ENCODE data around the gene ICA1. TPM values are rescaled to one million over a fixed set of nuclear protein-coding genes. Genes with fewer than 3 reads are reported as not detected.
"Not testable (repeated sequence)": the region's sequence is repeated elsewhere in the genome, so short reads cannot be mapped to it uniquely, and the experiment has no call there.

Gene ICA1
- total RNA-seq, 1 experiment from 2014 or later, result 66.4 TPM

DNA sequence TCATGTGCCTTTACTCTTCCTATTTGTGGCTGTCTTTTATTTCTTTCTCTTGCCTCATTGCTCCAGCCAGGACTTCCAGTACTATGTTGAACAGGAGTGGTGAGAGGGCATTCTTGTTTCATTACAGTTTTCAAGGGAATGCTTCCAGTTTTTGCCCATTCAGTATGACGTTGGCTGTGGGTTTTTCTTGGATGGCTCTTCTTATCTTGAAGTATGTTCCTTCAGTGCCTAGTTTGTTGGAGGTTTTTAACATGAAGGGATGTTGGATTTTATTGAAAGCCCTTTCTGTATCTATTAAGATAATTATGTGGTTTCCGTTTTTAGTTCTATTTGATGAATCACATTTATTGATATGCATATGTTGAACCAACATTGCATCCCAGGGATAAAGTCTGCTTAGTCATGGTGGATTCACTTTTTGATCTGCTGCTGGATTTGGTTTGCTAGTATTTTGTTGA is 196.6 kb downstream of the ICA1 start:
- no peaks in the 10 kb centered on the region for H3K36me3 Mint-ChIP-seq (ENCODE audit: insufficient read depth, unreplicated experiment)
- DNase-seq, result no peak
- no peaks in the 10 kb centered on the region for H3K4me1 Mint-ChIP-seq (ENCODE audit: low read depth, unreplicated experiment)
- no peaks in the 10 kb centered on the region for H3K9me3 Mint-ChIP-seq (ENCODE audit: low read depth, unreplicated experiment)
- CTCF ChIA-PET, result no interaction called here
- no peak overlapping the region for H3K27ac Mint-ChIP-seq (ENCODE audit: unreplicated experiment)
- intact Hi-C loops (cut with micrococcal nuclease; ENCODE audit: unreplicated experiment), result no loop called here
- no peaks in the 10 kb centered on the region for H3K27me3 Mint-ChIP-seq (ENCODE audit: unreplicated experiment)
- no peak for TF ChIP-seq CTCF (IDR thresholded peaks at IDR 0.05; ENCODE audit: unreplicated experiment)
- no TSS peak for BruUV-seq (replicated peaks)
- no peak overlapping the region for H3K4me3 Mint-ChIP-seq (ENCODE audit: low read depth, unreplicated experiment)

DNA sequence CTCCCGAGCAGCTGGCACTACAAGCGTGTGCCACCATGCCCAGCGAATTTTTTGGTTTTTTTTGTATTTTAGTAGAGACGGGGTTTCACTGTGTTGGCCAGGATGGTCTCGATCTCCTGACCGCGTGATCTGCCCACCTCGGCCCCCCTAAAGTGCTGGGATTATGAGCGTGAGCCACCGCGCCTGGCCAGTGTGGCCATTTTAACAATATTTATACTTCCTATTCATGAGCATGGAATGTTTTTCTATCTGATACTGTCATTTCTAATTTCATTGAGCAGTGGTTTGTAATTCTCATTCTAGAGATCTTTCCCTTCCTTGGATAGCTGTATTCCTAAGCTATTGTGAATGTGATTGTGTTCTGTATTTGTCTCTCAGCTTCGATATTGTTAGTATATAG is 197.1 kb downstream of the ICA1 start:
- no peaks in the 10 kb centered on the region for H3K9me3 Mint-ChIP-seq (ENCODE audit: low read depth, unreplicated experiment)
- no peak overlapping the region for H3K4me3 Mint-ChIP-seq (ENCODE audit: low read depth, unreplicated experiment)
- intact Hi-C loops (cut with micrococcal nuclease; ENCODE audit: unreplicated experiment), result no loop called here
- H3K36me3 Mint-ChIP-seq (ENCODE audit: insufficient read depth, unreplicated experiment), result no peaks in the 10 kb centered on the region
- no peak overlapping the region for H3K27ac Mint-ChIP-seq (ENCODE audit: unreplicated experiment)
- DNase-seq, result no peak
- CTCF ChIA-PET, result no interaction called here
- no peak for TF ChIP-seq CTCF (IDR thresholded peaks at IDR 0.05; ENCODE audit: unreplicated experiment)
- H3K4me1 Mint-ChIP-seq (ENCODE audit: low read depth, unreplicated experiment), result no peaks in the 10 kb centered on the region
- no TSS peak for BruUV-seq (replicated peaks)
- no peaks in the 10 kb centered on the region for H3K27me3 Mint-ChIP-seq (ENCODE audit: unreplicated experiment)

DNA sequence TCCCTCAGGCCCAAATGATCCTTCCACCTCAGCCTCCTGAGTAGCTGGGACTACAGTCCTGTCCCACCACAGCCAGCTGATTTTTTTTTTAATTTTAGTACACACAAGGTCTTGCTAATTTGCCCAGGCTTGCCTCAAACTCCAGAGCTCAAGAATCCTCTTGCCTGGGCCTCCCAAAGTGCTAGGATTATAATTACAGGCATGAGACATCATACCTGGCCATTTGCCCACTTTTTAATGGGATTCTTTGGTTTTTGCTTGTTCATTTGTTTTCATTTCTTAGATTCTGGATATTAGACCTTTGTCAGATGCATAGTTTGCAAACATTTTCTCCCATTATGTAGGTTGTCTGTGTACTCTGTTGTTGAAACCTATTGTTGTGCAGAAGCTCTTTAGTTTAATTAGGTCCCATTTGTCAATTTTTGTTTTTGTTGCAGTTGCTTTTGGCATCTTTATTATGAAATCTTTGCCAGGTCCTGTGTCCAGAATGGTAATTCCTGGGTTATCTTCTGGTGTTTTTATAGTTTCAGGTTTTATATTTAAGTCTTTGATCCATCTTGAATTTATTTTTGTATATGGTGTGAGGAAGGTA is 198.2 kb downstream of the ICA1 start:
- intact Hi-C loops (cut with micrococcal nuclease; ENCODE audit: unreplicated experiment), result no loop called here
- Mint-ChIP-seq H3K4me3 (ENCODE audit: low read depth, unreplicated experiment) (no peak overlapping the region), H3K27me3 (ENCODE audit: unreplicated experiment) (no peaks in the 10 kb centered on the region), H3K9me3 (ENCODE audit: low read depth, unreplicated experiment) (no peaks in the 10 kb centered on the region), H3K27ac (ENCODE audit: unreplicated experiment) (no peak overlapping the region), H3K36me3 (ENCODE audit: insufficient read depth, unreplicated experiment) (no peaks in the 10 kb centered on the region), H3K4me1 (ENCODE audit: low read depth, unreplicated experiment) (no peaks in the 10 kb centered on the region)
- no peak for TF ChIP-seq CTCF (IDR thresholded peaks at IDR 0.05; ENCODE audit: unreplicated experiment)
- BruUV-seq (replicated peaks), result no TSS peak
- DNase-seq, result no peak
- CTCF ChIA-PET, result interaction anchor here (0.7 kb wide), 1 partner anchor 23 kb away, joined by 13 read pairs; no protein-coding TSS in a partner anchor

DNA sequence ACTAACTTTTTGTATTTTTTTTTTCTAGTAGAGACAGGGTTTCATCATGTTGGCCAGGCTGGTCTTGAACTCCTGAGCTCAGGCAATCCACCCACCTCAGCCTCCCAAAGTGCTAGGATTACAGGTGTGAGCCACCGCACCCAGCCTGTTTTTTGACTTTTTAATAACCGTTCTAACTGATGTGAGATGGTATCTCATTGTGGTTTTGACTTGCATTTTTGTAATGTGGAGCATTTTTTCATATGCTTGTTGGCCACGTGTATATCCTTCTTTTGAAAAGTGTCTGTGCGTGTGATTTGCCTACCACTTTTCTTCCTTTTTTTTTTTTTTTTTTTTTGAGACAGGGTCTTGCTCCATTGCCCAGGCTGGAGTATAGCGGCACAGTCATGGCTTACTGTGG is 198.7 kb downstream of the ICA1 start:
- H3K9me3 Mint-ChIP-seq (ENCODE audit: low read depth, unreplicated experiment); H3K27me3 Mint-ChIP-seq (ENCODE audit: unreplicated experiment); H3K4me3 Mint-ChIP-seq (ENCODE audit: low read depth, unreplicated experiment); BruUV-seq (replicated peaks); DNase-seq; CTCF ChIA-PET; H3K27ac Mint-ChIP-seq (ENCODE audit: unreplicated experiment); intact Hi-C loops (cut with micrococcal nuclease; ENCODE audit: unreplicated experiment); H3K36me3 Mint-ChIP-seq (ENCODE audit: insufficient read depth, unreplicated experiment); H3K4me1 Mint-ChIP-seq (ENCODE audit: low read depth, unreplicated experiment): not testable (repeated sequence)

Other genes with a start within 250 kb of the ICA1 start
- gene NXPH1, start 171.4 kb upstream of the ICA1 start, total RNA-seq (2022), result not detected in 2 replicates